Neutrophil (primary cell): Measurements from ENCODE around the gene MATCAP1.

Experiments
- H3K27ac ChIP-seq: fragments of 200-600 bp; sonication (generic); 2 replicates; pipeline ENCODE4 v1.5.1; 2016; ENCODE audit warnings: mild to moderate bottlenecking, moderate library complexity
- H3K27me3 ChIP-seq: fragments of 200-600 bp; sonication (generic); 2 replicates; pipeline ENCODE4 v1.6.0; 2016; ENCODE audit warnings: mild to moderate bottlenecking
- H3K36me3 ChIP-seq: fragments of 200-600 bp; sonication (generic); 2 replicates; pipeline ENCODE4 v1.5.1; 2017
- H3K4me1 ChIP-seq, 2 experiments: fragments of 200-600 bp in 1 of 2; sonication (generic) in 1 of 2; 1 replicate in 1 of 2; 2 replicates in 1 of 2; pipeline versions ENCODE4 v1.5.1 to v1.6.1; 2013 to 2016; ENCODE audit warnings: low read depth in 1 of 2, low read length in 1 of 2, mild to moderate bottlenecking in 1 of 2, moderate library complexity in 1 of 2; ENCODE audit not compliant: control insufficient read depth in 1 of 2, insufficient read depth in 1 of 2
- H3K4me3 ChIP-seq, 2 experiments: fragments of 200-600 bp in 1 of 2; sonication (generic) in 1 of 2; 1 replicate in 1 of 2; 2 replicates in 1 of 2; pipeline ENCODE4 v1.5.1; 2013 to 2016; ENCODE audit warnings: low read depth in 1 of 2, low read length in 1 of 2, mild to moderate bottlenecking in 1 of 2, moderate library complexity in 1 of 2
- H3K9me3 ChIP-seq: fragments of 200-600 bp; sonication (generic); 2 replicates; pipeline ENCODE4 v1.5.1; 2016
- CTCF ChIP-seq: fragments of 200-600 bp; sonication (generic); IDR thresholded peaks from 2 replicates; pipeline ENCODE4 v1.5.1; 2016; ENCODE audit warnings: antibody characterized with exemption

The MATCAP1 gene

GRCh38 chr16:67157892-67158635 lies 25.7 kb downstream of the MATCAP1 start:
- no peaks in the 10 kb centered on the region for H3K9me3 ChIP-seq
- peaks cover 50 to 65% of the 10 kb centered on the region in 2 experiments for H3K4me1 ChIP-seq
- H3K27ac ChIP-seq = peak overlapping the region; percentile 81
- H3K4me3 ChIP-seq = peak overlapping the region; percentile 70 to 93
- H3K27me3 ChIP-seq = peaks cover 56% of the 10 kb centered on the region
- H3K36me3 ChIP-seq = peaks cover 8% of the 10 kb centered on the region
- no peak for TF ChIP-seq CTCF

DNA sequence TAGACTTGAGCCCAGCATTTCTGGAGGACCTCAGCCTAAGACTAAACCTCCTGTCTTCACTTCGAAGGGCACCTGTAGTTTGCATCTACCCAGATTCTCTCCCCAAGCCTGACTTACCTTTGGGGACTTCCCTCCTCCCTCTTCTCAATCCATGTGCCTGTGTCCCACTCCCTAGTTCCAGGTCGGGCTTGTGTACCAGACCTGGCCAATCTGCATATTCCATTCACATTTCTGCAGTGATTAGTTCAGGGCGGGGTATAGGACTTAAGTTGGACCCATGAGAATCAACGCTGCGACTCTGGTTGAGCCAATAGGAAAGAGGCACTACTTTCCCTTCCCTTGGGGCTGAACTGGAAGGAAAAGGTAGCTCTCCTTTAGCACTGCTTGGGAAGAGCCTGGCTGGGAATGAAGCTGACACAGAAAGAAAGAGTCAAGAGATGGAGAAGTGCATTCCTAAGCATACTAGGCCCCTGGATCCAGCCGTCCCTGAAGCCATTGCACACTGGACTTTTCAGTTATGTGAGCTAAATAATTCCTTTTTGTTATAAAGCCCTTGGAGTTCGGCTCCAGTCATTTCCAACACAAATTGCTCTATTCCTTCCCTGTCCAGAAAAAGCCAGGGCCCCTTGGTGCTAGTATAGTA lies 26.5 kb downstream of the MATCAP1 start:
- Histone ChIP-seq H3K4me1 (peaks cover 45 to 57% of the 10 kb centered on the region in 2 experiments), H3K9me3 (no peaks in the 10 kb centered on the region), H3K4me3 (no peak overlapping the region), H3K27me3 (peaks cover 56% of the 10 kb centered on the region), H3K27ac (no peak overlapping the region), H3K36me3 (peaks cover 8% of the 10 kb centered on the region)
- no peak for TF ChIP-seq CTCF

GRCh38 chr16:67156143-67156844 lies 27.5 kb downstream of the MATCAP1 start:
- H3K9me3 ChIP-seq = no peaks in the 10 kb centered on the region
- peaks cover 43 to 54% of the 10 kb centered on the region in 2 experiments for H3K4me1 ChIP-seq
- peaks cover 8% of the 10 kb centered on the region for H3K36me3 ChIP-seq
- peaks cover 56% of the 10 kb centered on the region for H3K27me3 ChIP-seq
- no peak for TF ChIP-seq CTCF
- no peak overlapping the region for H3K4me3 ChIP-seq
- no peak overlapping the region for H3K27ac ChIP-seq

DNA sequence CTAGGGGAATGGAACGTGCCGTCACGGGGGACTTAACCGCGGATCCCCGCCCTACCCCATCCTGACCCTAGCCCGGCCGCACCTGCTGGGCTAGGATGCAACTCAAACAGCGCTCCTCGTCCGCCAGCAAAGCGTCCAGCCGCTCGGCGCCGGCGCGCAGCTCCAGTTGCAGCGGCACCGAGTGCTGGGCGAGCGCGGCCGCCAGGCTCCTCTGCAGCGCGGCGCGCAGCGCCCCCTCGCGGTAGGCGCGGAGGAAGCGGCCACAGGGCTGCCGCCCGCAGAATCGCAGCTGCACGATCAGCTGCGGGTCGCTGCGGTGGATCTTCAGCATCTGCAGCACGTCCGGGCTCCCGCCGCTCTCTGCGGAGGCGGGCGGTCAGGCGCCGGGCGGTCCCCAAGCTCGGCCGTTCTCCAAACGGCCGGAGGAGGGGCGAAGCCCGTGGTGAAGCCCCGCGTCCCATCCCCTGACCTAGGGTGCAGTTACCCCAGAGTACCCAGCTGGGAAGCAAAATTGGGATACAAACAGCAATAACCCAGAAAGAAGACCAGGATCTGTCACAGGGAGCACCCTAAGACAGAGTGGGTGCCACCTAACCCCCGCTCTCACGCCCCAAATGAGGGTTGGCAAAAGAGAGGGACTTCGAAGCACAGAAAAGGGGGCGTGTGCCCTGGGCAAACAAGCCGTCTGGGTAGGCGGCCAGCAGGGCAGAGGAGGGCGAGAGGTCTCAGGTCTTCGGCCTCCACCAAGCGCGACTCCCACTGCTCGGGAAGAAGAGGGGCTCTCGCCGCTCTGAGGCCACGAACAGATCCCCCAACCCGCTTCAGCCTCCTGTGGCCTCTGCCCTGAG lies 28.2 kb downstream of the MATCAP1 start:
- no peak overlapping the region for H3K27ac ChIP-seq
- peak overlapping the region; percentile 34 to 58 for H3K4me3 ChIP-seq
- peaks cover 8% of the 10 kb centered on the region for H3K36me3 ChIP-seq
- H3K9me3 ChIP-seq = no peaks in the 10 kb centered on the region
- H3K4me1 ChIP-seq = peaks cover 43 to 54% of the 10 kb centered on the region in 2 experiments
- TF ChIP-seq CTCF = peak; percentile 94
- peaks cover 60% of the 10 kb centered on the region for H3K27me3 ChIP-seq
